NCI-H748 (cell line): Measurements from ENCODE around the gene TNFSF13B.

Experiments used
- DNase-seq: peaks from one replicate; lab custom pipeline; 2025; ENCODE audit not compliant: unreplicated experiment; lab: John Stamatoyannopoulos, UW

TNFSF13B gene

DNA sequence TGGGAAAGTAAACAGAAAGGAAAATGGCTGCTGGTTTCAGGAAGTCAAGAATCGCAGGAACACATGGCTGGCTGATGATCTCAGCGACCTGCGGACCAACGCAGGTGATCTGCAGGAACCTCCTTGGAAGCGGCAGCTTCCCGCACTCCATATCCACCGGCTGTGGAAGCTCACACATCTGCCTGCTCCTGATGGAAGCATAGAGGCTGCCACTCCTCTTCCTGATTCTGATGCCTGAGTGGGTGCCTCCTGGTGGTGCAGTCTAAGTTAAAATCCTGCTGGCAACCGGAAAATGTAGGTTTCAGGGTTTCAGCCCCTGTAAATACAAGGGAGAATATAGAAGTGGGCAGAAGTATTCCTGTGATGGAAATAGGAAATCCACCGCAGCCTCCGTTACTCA, 75.5 kb downstream of the TNFSF13B start:
- DNase-seq, result no peak

DNA sequence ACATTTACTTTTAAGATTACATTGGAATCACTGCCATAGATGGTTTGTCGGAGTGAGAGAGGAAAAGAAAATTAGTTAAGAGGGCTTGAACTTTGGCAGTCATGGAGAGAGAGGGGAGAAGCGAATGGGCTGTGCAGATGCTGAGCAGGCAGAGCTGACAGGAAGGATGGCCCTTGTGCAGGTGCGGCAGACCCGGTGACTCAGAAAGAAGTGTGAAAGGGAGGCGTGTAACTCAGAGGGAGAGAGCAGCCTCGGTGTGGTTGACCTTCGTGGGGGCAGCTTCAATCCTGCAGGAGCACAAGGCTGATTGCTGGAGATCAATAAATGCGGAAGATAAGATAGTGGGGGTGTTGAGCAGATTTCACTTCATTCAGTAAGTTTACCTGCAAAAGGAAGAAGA, 76.9 kb downstream of the TNFSF13B start:
- DNase-seq, result peak; percentile 28

GRCh38 chr13:108349269-108349668, 79.8 kb downstream of the TNFSF13B start:
- DNase-seq, result no peak

DNA sequence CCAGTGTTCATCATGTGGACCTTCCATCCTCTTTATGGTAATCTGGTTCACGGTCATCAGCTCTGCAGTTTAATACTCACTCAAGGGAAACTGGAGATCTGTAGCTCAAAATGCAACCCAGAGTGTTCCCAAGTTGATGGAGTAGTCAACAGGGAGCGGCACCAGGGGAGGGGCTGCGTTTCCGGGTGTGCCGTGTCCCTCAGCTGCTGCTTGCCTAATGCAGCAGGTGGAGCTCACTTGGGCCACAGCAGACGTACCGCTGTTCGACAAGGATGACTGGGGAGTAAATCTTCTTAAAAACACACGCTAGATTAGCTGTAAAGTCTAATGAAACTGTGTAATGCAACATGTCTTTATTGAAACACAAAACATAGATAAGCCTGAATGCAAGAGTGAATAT, 81.1 kb downstream of the TNFSF13B start:
- peak; percentile 44 for DNase-seq

DNA sequence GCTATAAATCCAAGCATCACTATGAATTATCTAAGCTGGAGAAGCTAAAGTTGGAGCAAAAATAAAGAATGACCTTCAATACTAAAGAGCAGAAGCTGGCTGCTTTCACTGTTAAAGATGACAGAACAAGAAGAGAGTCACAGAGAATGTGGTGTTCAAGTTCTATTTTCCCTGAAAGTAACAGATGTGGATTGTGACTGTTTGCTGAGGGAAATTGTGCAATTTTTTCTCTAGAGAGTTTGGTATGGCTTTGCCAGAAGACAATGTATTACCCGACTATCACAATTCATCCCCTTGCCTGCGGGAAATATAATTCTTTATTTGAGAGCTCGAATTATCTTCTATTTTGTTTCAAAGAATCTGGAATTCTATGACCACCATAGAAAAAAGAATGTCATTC, 83.1 kb downstream of the TNFSF13B start:
- DNase-seq, result no peak

DNA sequence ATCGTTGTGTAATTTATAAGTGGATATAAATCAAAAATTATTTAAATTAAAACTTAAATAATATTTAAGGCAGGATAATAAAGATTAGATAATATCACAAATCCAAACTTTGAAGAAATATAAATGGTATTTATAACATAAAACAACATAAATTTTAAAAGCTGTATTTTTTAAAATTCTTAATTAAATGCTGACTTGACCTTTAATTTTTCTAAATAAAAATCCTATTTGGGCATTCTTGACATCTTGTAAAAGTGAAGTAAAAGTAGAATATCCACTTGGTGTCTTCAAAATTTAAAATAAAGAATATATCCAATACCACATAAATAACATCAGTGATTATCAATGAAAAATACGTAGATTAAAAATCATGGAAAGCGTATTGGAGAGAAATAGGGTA, 87.7 kb downstream of the TNFSF13B start:
- DNase-seq, result no peak
